Measurements from ENCODE around the gene LRRC49.
"Not testable (repeated sequence)": the region's sequence is repeated elsewhere in the genome, so short reads cannot be mapped to it uniquely, and the experiment has no call there.

LRRC49 gene

DNA sequence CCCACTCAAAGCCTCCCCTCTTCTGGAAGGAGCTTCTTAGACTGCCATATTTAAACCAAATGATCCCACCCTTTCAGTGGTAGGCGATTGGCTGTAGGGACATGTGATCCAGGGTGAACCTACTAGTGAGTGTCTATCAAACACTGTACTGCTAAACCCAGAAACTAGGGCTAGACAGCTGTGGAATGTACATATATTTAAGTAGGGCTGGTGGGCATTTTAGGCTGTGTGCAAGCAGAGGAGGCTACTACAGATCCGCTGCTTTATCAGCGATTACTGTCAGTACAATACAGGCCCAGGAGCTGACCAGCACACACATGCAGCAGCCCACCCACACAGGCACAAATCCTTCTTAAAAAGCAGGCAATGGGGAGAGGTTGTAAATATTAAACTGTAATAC, 23.3 kb upstream of the LRRC49 start:
- DNase-seq, result no peak

DNA sequence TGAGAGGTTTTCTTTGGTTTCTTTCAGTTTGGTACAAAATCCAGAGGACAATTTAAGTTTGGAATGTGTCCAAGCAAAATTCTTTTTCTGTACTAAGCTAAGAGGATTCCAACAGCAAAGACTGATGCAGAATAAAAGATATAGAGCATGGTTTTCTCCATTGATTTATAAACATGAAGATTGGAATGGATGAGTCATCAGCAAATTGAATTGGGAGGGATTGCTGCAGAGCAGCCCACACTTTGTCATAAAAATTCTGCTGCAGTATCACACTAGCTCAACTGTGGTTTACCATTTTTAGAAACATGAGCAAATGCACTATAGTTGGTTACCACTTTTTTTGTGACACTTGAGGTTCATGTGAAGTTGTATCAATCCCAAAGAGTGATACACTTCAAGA, 22.6 kb upstream of the LRRC49 start:
- DNase-seq, result no peak

DNA sequence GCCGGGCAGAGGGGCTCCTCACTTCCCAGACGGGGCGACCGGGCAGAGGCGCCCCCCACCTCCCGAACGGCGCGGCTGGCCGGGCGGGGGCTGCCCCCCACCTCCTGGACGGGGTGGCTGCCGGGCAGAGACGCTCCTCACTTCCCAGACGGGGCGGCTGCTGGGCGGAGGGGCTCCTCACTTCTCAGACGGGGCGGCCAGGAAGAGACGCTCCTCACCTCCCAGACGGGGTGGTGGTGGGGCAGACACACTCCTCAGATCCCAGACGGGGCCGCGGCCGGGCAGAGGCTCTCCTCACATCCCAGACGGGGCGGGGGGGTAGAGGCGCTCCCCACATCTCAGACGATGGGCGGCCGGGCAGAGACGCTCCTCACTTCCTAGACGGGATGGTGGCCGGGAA, 21.1 kb upstream of the LRRC49 start:
- DNase-seq, result not testable (repeated sequence)

DNA sequence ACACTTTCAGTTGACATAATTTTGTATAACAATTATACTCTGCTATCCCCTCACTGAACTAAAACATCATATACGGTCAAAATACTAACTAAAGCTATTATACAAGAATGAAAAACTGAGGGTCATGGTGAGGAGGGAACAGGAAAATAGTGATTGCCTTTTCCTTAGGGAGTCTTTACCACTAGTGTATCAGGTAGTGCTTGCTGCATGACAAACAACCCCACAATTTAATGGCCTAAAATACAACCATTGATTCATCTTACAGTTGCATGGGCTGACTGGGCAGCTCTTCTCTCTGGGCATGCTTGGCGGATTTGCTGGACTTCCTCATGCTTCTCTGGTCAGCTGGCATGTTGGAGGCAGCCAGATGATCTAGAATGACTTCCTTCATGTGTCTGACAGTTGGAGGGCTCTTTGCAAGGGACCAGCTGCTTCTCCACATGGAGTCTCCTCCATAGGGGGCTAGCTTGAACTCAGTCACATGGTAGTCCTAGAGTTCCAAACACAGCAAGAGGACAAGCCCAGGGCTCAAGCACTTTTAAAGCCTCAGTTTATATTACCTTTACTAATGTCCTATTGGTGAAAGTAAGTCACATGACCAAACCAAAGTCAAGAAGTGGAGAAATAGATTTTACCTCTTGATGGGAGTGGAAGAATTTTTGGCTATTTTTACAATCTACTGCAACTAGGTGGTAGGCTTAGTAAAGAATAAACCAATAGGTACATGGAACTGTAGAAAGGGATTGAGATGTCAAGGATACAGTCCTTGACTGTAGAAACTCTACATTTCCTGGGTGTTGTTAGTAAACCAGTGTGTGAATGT, 19.2 kb upstream of the LRRC49 start:
- DNase-seq, result no peak

DNA sequence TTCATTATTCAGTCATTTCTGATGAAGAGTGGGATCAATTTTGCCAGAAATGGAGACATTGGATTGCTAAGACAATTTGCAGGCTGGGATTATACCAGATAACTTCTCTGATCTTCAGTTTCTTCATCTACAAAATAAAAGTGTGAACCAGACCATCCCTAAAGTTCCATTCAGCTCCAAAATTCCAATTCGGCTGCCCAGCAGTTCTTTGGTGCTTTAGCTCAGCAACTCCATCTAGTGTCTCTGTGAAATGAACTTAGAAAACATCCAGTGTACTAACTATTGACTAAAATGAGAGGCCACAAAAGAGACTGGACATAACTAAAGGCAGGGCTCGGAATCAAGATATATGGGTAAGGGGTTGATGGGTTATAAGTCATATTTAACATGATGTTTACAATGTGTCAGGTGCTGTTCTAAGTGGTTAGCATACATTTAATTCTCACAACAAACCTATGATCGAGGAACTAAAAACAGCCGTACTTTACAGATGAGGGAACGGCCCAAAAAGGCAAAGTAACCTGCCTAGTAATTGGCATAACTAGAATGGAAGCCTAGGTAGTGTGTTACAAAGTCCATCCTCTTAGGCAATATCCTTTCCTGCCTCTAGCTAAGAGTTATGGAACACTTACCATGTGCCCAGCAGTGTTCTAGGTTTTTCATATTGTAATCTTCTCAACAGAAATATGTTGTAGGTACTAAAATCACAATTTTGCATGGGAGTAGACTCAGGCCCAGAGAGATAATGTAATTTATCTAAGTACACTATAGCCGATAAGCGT, 17.4 kb upstream of the LRRC49 start:
- no peak for DNase-seq

DNA sequence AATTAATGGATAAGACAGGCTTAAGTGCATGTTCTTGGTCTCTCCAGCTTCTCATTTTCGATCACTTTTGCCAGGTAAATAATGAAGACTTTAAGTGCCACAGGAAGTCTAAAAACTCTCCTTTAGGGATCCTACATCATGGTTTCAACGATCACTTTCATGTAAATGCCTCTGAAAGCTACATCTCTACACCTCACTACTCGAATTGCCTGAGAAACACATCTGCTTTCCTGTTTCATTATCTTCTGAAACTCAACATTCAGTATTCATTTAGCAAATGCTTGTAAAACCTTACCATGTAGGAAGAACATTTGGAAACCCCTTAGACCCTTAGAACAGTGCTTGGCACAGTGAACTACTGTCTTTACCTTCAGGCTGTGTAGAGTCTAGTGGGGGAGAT, 16.6 kb upstream of the LRRC49 start:
- DNase-seq, result no peak

DNA sequence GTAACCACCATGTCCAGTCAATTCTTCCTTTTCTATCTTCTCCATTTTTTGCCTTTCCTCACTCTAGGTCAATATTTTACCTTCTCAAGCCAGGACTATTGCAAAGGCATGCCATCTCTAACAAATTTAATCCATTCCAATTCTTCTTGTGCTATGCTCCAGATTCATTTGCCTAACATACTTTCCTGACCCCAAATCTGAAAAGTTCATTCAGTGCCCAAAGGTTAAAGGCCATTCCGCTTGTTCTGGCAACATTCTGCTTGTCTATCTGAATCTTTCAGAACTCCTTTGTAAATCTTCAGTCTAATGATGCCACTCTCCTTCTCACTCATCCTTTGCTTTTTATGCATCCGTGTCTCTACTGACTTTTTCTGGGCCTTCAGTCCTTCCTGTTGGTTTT, 15.9 kb upstream of the LRRC49 start:
- DNase-seq, result no peak

DNA sequence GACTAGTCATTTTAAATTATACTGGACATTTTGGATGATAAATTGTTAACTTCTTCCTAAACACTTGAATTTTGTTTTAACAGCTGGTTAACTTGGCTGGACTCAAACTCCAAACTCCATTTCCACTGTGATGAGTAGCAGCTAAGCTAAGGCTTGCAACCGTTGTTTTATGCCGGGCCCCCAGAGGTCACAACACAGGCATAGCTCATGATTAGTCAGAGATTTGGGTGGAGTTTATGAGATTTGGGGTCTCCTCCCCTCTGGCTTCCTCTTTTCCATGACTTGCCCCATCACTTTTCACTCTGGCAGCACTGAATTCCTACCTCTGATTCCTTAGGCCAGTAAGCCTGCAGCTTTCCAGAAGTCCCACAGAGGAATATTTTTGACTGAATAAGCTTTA, 13.2 kb upstream of the LRRC49 start:
- no peak for DNase-seq

DNA sequence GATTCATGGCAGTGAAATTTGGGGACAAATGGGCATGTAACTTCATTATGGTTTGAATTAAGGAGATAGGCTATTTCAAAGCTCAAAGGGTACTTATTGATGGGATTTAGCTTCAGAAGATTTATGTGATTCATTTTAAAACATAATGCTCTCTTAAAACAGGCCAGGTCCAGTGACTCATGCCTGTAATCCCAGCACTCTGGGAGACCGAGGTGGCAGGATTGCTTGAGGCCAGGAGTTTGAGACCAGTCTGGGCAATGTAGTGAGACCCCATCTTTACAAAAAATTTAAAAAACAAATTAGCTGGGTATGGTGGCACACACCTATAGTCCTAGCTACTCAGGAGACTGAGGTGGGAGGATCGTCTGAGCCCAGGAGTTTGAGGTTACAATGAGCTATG, 11.8 kb upstream of the LRRC49 start:
- no peak for DNase-seq

DNA sequence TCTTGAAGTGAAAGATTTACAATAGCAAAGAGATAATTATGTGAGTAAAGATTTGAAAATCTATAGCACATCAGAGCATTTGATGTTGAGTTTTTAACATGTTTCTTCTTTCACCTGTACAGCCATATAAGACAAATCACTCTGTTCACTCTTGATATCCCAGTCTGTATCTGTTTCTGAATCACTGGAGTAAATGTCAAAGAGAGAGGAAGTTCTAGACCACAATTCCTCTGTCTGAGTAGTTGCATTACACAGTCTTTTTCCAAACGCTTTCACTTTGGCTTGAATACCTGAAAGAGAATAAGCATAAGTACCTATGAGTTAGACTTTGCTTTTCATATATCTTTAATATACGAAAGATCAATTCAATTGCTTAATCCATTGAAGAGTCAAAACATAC, 10.3 kb upstream of the LRRC49 start:
- peak; percentile 6 for DNase-seq

DNA sequence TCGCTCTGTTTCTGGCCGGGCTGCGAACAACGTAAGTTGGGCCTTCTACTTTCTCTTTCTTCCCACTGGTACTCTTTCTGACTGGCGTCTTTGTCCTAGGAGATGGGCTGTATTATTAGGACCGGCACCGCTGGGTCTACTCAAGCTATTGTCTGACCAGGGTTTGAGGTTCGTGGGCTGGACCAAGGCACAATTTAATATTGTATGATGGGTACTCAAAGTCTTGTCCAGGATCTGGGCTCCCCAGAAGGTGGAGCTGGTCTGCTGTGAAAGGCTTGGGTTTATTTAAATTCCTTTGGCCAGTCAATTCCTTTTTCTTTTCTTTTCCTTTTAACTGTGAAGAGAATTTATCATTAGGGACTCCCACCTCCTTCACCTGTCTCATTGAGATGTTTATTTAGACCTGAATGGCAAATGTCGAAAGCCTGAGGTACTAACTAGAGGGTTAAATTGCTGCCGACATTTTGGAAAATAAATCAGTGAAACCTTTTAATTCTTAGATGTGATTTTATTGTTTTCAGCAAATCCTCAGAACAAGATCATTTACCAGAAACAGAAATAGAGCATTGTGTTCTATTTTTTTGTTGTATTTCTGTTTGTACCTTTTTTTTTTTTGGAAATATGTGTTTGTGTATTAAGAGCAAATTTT, 410 bp downstream of the LRRC49 start:
- DNase-seq, result peak in 1 of 2 donors; percentile 38

DNA sequence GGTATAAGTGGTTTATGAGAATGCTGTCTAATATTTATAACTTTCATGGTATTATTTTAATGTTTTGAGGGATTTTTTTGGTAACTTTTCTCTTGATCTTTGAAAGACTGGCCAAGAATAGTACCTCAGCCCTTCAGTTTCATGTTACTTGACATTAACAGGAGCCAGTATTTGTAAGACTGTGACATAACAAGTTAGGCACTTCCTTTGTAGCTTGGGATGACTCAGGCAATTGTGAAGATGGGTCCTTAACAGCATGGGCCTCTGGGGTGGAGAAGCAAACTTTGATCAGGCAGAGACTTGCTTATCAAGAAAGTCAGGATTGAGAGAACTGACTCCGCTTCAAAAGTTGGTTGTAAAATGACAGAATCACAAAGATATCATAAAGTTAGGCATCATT, 9.5 kb downstream of the LRRC49 start:
- no peak for DNase-seq

DNA sequence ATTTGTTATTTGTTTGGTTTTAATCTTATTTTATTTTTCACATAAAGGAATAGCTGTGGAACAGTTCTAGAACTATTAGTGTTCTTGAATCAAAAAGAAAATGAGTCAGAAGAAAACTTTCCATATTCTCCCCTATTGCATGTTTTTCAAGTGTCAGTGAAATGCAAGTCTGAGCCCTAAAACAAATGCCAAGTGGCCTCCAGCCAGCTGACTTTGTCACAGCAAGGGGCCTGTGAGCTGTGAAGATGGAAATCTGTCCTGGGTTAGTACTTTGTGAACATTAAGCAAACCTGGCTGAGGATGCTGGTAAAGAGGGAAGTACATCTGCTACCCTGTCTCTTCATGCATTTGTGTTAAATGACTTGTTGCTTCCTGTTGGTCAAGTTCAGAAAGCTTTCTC, 14.2 kb downstream of the LRRC49 start:
- DNase-seq, result no peak

DNA sequence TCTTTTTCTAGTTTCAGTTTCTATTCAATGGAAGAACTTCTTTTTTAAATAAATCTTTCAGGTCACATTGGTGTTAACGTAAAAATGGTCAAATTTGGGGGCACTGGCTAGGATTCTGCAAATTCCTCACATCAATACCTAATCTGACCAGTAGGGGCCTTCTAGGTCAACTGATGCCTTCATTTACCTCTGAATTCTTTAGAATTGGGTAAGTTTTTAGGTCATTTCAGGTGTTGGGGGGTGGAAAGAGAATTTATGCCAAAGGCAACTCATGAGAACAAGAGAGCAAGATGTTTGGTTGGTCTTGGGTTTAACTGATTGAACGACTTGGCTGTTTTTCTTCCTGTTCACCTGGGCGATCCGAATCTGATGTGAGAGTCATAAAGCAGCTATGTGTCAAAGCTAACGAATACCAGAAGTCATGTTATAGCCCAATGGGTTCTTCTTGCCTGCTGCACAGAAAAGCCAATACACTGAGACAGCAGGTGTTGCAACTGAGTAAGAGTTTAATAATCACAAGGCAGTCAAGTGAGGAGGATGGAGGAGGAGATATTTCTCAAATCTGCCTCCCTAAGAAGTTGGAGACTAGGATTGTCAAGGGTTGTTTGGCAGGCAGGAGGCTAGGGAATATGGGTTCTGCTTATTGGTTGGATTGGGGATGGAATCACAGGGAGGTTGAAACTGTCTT, 15.3 kb downstream of the LRRC49 start:
- no peak for DNase-seq

DNA sequence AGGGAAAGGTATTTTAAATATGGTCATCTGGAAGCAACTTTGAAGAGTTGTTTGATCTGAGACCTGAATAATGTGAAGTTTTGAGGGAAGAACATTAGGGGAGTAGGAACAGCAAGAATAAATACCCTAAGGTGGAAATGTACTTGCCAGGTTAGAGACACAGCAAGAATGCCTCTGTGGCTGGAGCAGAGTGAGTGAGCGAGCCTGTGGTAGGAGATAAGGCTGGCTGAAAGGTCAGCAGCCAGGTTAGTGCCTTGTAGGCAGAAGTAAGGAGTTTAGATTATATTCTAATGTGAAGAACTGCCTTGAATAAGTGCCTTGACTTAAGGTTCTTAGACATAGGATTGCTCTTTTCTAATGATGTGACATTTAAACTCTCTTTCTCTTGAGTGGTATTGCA, 18.3 kb downstream of the LRRC49 start:
- no peak for DNase-seq

DNA sequence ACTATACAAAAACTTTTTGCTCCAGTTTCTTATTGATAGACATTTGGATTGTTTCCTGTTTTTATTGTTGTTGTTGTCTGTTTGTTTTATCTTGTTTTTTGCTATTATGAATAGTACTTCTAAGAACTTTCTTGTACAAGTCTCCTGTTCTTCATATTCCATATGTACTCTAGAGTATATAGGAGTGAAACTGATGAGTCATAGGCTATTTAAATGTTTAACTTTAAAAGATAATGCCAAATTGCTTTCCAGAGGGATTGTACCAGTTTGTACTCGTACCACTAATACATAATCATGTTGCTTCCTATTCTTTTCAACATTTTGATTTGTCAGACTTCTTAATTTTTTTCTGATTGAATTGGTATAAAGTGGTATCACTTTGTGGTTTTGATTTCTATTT, 19.6 kb downstream of the LRRC49 start:
- DNase-seq, result no peak

DNA sequence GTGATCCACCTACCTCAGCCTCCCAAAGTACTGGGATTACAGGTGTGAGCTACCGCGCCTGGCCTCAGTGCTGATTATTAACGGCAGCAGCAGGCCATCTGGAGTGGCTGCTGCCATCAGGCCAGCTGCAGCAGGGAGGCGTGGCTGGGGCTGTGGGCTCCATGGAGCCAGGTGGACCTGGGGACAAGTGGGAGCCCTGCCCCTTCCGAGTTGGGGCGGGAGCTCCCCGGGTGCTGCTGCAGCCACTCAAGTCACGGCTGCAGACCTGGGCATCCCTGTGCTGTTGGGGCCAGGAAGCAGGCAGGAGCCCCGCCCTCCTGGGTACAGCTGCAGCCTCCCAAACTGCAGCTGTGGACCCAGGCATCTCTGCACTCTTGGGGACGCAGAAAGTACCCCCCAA, 23.9 kb downstream of the LRRC49 start:
- no peak for DNase-seq

DNA sequence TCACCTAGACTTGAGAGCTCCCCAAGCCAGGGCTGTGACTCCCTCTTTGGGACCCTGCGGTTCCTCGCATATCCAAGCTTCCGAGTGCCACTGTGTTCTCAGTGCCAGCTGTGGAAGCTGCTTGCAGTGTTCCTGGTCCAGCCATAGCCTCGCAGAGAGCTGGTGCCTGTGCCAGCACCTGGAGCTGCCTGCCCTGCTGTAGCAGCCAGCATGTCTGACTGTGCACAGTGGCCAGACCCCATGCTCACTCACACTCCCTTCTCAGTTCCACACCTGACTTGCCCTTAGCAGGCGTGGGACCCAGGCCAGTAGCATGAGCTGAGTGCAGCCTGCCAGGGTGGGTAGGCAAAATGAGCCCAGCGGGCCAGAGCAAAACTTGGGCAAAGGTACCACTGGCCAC, 25.3 kb downstream of the LRRC49 start:
- DNase-seq, result no peak

DNA sequence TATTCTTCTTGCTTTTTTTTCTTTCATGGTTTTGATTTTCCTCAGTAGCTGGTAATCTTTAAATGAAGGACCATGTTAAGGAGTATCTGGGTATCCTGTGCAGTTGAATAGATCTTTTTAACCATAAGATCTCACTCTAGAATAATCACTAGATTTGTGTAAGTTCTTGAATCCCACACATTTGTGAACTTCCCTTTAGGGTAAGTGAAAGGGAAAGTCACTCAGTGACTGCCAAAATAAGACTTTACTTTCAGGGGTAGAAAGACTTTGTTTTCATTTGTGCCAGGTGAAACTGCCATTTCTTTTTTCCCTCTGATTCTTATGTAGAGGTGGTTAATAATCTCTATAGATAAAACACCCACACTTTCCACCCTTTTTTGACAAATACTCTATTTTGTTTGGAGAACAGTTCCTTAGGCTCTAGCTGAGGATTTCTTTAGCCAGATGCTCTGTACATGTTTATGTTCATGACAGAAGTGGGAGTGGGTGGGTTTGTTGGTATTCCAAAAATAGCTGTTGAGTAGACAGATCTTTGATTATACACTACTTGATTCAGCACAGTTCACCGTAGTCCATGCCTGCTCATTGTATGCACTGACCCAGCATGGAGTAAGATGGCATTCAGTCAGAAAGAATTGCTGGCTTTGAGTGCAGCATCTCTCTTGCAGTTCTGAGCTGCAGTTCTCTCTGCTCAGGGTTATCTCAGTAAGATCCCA, 28.5 kb downstream of the LRRC49 start:
- DNase-seq, result peak; percentile 40 to 47

DNA sequence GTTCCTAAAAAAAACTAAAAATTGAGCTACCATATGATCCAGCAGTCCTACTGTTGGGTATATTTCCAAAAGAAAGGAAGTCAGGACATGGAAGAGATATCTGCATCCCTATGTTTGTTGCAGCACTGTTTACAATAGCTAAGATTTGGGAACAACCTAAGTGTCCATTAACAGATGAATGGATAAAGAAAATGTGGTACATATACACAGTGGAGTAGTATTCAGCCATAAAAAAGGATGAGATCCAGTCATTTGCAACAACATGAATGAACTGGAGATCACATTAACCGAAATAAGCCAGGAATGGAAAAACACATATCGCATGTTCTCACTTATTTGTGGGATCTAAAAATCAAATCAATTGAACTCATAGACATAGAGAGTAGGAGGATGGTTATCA, 29.5 kb downstream of the LRRC49 start:
- DNase-seq, result no peak

DNA sequence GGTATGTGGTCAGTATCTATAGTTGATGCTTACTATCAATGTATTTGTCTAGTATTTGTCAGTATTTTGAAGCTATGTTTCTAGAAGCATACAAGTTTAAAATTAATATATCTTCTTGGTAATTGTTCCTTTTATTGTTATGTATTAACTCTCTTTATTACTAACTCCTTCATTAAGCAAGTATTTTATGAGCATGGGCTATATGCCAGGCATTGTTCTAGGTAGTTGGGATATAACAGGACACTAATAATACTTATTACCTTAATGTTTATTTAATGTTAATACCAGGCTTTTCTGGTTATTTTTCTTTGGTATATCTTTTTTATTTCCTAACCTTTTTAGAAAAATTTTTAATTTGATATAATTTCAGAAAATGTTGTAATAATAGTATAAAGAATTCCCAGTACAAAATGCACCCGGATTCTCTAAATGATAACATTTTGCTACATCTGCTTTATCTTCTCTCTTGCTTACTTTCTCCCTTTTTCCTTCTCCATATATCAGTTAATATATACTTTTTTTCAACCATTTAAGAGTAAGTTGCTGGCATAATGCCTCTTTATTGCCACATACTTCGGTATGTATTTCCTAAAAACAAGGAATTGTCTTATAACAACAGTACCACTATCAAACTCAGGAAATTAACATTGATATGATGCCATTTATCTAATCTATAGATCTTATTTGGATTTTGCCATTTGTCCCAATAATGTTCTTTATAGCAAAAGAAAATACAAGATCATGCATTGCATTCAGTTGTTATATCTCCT, 30.9 kb downstream of the LRRC49 start:
- DNase-seq, result no peak

DNA sequence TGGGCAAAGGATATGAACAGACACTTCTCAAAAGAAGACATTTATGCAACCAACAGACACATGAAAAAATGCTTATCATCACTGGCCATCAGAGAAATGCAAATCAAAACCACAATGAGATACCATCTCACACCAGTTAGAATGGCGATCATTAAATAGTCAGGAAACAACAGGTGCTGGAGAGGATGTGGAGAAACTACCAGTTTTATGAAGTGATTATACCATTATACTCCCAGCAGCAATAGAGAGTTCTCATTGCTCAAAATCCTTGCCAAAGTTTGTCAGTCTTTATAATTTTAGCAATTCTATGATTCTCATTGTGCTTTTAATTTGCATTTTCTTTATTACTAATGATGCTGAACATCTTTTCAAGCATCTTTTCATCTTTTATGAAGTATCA, 34.3 kb downstream of the LRRC49 start:
- not testable (repeated sequence) for DNase-seq
